ENCODE data around the gene RTF1. TPM values are rescaled to one million over a fixed set of nuclear protein-coding genes. Genes with fewer than 3 reads are reported as not detected.

RTF1 gene
- total RNA-seq, 1 donor from 2014 or later = 27.1 TPM

DNA sequence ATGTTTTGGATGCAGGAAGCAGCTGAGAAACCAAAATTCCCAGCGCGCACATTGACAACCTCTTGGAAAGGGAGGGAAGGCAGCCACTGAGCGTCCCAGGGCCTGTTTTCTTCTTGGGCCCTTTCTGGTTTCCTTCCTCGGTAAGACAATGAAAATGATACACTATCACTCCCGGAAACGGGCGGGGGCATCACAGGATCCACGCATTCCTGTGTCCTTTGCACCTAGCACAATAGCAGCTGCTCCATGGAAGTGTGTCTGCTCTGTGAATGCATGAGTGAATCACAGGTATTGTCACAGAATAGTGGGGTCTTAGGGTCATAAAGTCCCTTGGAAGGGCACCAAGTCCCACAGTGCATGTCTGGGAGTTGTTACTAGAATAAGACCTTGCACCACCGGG lies 70.5 kb downstream of the RTF1 start:
- ATAC-seq = no peak
- Histone ChIP-seq H3K4me3 (no peak overlapping the region), H3K27me3 (ENCODE audit: low read depth) (peaks cover 23% of the 10 kb centered on the region), H3K27ac (no peak overlapping the region), H3K9me3 (no peaks in the 10 kb centered on the region), H3K36me3 (peaks cover 2% of the 10 kb centered on the region), H3K4me1 (peaks cover 4% of the 10 kb centered on the region)
- intact Hi-C loops (cut with DNase I) = no loop called here
- no peak for DNase-seq
- TF ChIP-seq, protein P1, sequence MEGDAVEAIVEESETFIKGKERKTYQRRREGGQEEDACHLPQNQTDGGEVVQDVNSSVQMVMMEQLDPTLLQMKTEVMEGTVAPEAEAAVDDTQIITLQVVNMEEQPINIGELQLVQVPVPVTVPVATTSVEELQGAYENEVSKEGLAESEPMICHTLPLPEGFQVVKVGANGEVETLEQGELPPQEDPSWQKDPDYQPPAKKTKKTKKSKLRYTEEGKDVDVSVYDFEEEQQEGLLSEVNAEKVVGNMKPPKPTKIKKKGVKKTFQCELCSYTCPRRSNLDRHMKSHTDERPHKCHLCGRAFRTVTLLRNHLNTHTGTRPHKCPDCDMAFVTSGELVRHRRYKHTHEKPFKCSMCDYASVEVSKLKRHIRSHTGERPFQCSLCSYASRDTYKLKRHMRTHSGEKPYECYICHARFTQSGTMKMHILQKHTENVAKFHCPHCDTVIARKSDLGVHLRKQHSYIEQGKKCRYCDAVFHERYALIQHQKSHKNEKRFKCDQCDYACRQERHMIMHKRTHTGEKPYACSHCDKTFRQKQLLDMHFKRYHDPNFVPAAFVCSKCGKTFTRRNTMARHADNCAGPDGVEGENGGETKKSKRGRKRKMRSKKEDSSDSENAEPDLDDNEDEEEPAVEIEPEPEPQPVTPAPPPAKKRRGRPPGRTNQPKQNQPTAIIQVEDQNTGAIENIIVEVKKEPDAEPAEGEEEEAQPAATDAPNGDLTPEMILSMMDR (IDR thresholded peaks at IDR 0.05) = no peak

DNA sequence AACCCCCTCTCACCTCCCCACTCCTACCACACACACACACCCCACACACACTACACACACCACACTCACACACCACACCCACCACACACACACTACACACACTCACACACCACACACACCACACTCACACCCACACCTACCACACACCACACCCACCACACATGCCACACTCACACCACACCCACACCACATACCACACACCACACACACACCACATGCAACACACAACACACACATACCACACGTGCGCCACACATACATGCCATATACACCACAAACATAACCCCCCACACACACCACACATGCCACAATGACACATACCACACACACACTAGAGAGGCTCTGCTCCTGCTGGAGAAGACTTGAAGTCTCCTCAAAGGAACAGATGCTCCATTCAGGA lies 70.9 kb downstream of the RTF1 start:
- DNase-seq = no peak
- no peaks in the 10 kb centered on the region for H3K9me3 ChIP-seq
- no peak overlapping the region for H3K4me3 ChIP-seq
- no peaks in the 10 kb centered on the region for H3K36me3 ChIP-seq
- peaks cover 9% of the 10 kb centered on the region for H3K4me1 ChIP-seq
- TF ChIP-seq, protein P1 (IDR thresholded peaks at IDR 0.05) = no peak
- peaks cover 23% of the 10 kb centered on the region for H3K27me3 ChIP-seq (ENCODE audit: low read depth)
- H3K27ac ChIP-seq = no peak overlapping the region
- ATAC-seq = no peak
- intact Hi-C loops (cut with DNase I) = no loop called here

DNA sequence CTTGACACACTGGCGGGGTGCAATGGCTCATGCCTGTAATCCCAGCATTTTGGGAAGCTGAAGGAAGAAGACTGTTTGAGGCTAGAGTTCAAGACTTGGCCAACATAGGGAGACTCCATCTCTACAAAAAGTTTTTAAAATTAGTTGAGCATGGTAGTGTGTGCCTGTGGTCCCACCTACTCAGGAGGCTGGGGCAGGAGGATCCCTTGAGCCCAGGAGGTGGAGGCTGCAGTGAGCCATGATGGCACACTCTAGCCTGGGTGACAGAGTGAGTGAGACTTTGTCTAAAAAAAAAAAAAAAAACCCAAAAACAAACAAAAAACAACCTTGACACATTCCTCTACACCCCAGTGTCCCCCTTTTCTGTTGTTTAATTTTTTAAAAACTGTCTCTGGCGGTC lies 72.7 kb downstream of the RTF1 start:
- DNase-seq (no peak), ATAC-seq (no peak)
- TF ChIP-seq, protein P1 (IDR thresholded peaks at IDR 0.05) = no peak
- no peaks in the 10 kb centered on the region for H3K36me3 ChIP-seq
- no peaks in the 10 kb centered on the region for H3K9me3 ChIP-seq
- H3K4me3 ChIP-seq = no peak overlapping the region
- intact Hi-C loops (cut with DNase I) = no loop called here
- peaks cover 30% of the 10 kb centered on the region for H3K27me3 ChIP-seq (ENCODE audit: low read depth)
- H3K4me1 ChIP-seq = peaks cover 21% of the 10 kb centered on the region
- H3K27ac ChIP-seq = no peak overlapping the region

DNA sequence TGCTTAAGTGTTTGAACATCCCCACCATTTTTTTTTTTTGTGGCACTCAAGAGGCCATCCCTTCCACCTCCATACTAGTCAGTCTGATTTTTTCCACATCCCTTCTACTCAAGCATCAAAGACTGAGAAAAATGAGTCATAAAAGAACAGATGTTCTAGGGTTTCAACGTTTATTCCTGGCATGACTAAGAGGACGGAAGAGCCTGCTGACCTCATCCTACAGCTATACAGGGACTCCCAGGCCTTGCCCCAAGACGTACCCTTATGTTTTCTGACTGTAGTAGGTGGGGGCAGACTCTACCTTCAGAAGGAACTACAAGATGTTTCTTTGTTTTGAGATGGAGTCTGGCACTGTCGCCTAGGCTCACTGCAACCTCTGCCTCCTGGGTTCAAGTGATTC lies 73.5 kb downstream of the RTF1 start:
- Histone ChIP-seq H3K27me3 (ENCODE audit: low read depth) (peaks cover 37% of the 10 kb centered on the region), H3K4me3 (no peak overlapping the region), H3K27ac (no peak overlapping the region), H3K36me3 (no peaks in the 10 kb centered on the region), H3K9me3 (no peaks in the 10 kb centered on the region), H3K4me1 (peaks cover 28% of the 10 kb centered on the region)
- ATAC-seq (no peak), DNase-seq (no peak)
- TF ChIP-seq, protein P1 (IDR thresholded peaks at IDR 0.05) = no peak
- intact Hi-C loops (cut with DNase I) = no loop called here

DNA sequence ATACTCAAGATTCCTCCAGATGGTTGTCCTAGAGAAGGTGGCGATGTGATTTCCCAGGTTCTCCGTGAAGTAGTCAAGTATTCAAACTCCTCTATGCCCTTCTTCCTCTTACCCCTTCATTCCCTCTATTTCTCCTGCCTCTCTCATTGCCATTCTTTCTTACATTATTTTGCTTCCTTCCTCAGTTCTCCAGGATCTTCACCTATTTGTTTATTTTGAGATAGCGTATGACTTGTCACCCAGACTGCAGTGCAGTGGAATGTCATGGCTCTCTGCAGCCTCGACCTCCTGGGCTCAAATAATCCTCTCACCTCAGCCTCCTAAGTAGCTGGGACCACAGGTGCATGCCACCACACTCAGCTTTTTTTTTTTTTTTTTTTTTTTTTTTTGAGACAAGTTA lies 75.0 kb downstream of the RTF1 start:
- no peak for ATAC-seq
- TF ChIP-seq, protein P1 (IDR thresholded peaks at IDR 0.05) = no peak
- intact Hi-C loops (cut with DNase I) = no loop called here
- no peak for DNase-seq
- no peaks in the 10 kb centered on the region for H3K36me3 ChIP-seq
- H3K27ac ChIP-seq = no peak overlapping the region
- no peak overlapping the region for H3K4me3 ChIP-seq
- no peaks in the 10 kb centered on the region for H3K9me3 ChIP-seq
- peaks cover 49% of the 10 kb centered on the region for H3K27me3 ChIP-seq (ENCODE audit: low read depth)
- H3K4me1 ChIP-seq = peaks cover 35% of the 10 kb centered on the region

Measured in lower lobe of right lung (tissue), 2 donors.